Ecto neural progenitor cell (in vitro differentiated cells): ENCODE measurements around the gene ARHGAP24.
"Not testable (repeated sequence)": the region's sequence is repeated elsewhere in the genome, so short reads cannot be mapped to it uniquely, and the experiment has no call there.

Experiments
- DNase-seq: peaks from one replicate; pipeline ENCODE4 v3.0.0-alpha.2; 2018; ENCODE audit warnings: low spot score

Gene ARHGAP24

GRCh38 chr4:85818700-85819099, 343.8 kb downstream of the ARHGAP24 start:
- no peak for DNase-seq

- not testable (repeated sequence) for DNase-seq
These were observed 345.2 kb downstream of the ARHGAP24 start for GRCh38 chr4:85820101-85820500.

- DNase-seq: no peak
These were observed 346.9 kb downstream of the ARHGAP24 start for GRCh38 chr4:85821688-85822455.

DNA sequence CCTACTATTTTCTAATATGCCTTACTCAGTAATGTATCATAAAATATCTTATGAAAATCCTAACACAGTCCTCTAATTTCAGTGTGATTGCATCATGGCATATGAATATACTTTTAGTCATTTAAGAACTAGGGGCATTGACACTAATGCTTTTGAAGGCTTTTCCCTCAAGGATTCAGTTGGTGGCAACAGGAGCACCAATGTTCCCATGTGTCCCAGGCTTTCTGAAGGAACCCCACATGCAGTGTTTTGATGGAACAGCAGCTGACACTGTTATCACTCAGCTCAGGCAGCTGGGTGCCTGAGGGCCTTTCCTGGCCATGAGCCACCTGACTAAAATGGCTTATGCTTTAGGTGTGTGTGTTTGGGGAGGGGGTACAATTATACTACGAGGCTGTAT, 348.3 kb downstream of the ARHGAP24 start:
- no peak for DNase-seq

DNA sequence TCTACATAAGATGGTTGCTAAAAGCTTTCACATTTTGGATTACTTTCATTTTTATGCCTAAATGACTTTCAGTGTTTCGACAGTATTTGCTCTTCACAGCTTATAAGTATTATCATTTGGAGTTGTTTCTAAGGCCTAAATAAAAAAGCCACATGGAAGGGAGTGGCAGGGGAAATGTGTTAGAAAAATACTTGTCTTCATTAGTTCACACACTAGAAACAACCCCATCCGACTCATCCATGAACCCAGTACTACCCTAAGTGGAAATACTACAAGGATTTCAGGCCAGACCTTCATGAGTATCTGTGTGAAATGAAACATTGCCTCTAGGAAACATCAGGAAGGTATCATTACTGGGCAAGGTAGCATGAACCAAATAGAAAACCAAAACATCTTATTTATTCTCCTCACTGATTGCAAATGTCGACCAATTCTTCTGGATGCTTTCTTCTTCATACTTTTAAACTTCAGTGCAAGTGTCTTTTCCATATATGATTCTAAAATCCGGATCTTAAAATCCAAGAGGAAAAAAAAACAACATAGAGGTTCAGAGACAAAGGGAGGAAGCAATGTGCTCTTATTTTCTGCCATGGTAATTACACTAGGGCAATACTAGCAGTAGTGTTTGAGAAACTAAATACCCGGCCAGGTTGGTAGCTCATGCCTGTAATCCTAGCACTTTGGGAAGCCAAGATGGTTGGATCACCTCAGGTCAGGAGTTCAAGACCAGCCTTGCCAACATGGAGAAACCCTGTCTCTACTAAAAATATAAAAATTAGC, 349.4 kb downstream of the ARHGAP24 start:
- DNase-seq: no peak

DNA sequence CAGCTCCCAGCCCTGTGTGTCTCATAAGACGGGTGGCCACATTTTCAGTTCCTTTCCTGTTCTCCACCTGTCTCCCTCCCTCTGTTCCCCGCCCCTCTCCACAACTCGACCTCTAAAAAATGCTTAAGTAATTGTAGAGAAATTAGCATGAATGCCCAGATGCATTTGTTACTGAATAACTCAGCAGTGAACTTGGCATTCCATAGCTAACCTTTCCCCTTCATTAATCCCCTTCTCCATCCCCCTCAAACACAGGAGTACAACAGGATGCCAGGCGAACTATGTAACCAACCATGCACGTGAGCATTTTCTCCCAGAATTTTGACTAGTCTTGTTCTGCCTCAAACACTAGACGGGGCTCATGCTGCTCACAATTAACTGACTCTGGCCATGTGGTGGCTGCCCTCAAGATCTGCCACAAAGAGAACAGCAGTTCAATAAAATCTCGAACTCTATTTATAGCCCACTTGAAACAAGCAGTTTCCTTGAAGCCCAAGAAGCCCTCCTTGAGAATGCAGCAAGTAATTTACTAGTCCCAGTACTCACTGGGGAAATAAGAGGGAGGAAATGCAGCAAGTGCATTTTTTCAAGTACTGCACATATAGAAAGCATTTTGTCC, 351.2 kb downstream of the ARHGAP24 start:
- DNase-seq: no peak

- no peak for DNase-seq
These were observed 353.3 kb downstream of the ARHGAP24 start for GRCh38 chr4:85828027-85828890.

DNA sequence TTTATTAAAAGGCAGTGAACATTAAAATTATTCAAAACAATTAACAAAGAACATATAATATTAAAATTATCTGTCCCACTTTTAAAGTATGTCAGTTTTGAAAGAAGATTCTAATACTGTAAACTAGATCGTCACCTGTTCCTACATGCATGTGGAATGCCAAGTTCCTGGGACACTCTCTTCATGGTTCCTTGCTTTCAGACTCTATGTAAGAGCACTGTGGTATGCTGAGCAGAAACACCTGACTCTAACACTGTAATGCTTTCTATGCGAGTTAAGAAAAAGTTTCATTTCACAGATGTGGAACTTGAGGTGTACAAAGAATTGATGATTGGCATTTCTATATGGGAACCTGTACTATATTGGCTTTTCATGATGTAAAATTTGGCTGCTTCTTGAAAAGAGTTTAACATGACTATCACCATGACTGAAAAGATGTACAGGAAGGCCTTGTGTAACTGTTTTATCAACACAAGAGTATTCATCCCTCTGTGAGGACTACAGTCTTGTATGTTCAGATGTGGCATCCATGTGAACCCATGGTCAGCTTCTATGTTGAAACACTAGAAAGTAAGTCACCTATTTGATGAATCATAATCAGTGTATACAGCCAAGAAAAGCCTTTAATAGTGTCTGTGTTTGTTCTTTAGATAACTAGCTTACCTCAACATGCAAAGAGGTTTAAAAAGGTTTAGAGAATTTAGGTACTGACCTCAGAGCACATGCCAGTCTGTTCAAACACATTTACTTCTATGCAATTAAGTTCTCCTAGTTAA, 354.5 kb downstream of the ARHGAP24 start:
- no peak for DNase-seq

DNA sequence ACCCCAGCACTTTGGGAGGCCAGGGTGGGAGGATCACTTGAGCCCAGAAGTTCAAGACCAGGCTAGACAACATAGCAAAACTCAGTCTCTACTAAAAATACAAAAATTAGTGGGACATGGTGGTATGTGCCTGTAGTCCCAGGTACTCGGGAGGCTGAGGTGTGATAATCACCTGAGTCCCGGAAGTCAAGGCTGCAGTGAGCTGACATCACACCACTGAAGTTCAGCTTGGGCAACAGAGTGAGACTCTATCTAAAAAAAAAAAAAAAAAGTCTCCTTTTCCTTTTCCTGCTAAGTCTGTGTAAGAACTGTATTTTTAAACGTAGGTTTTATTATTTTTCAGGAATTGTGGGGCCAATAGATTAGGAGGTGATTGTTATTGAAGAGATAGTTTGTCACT, 356.7 kb downstream of the ARHGAP24 start:
- no peak for DNase-seq

GRCh38 chr4:85833302-85833701, 358.4 kb downstream of the ARHGAP24 start:
- DNase-seq: no peak

DNA sequence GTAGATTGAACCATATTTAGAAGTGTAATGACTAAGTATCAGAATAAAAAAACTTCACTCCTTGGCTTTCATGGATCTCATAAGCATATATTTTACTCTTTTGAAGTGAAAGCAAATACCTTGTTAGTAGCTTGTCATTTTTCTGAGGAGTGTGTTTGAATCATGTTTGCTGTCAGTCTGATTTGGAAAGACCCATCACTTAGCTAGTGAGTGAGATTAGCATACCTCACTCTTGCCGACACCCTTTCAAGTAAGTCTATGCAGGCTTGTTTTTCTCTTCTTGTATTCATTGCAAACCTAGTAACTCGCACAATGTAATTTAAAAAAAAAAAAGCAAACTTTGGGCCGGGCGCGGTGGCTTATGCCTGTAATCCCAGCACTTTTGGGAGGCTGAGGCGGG, 360.0 kb downstream of the ARHGAP24 start:
- no peak for DNase-seq

GRCh38 chr4:85836588-85837438, 361.9 kb downstream of the ARHGAP24 start:
- DNase-seq: no peak

- DNase-seq: no peak
These were observed 362.4 kb downstream of the ARHGAP24 start for GRCh38 chr4:85837439-85837733.

GRCh38 chr4:85839981-85840451, 365.1 kb downstream of the ARHGAP24 start:
- not testable (repeated sequence) for DNase-seq

GRCh38 chr4:85842540-85842939, 367.6 kb downstream of the ARHGAP24 start:
- DNase-seq: no peak

DNA sequence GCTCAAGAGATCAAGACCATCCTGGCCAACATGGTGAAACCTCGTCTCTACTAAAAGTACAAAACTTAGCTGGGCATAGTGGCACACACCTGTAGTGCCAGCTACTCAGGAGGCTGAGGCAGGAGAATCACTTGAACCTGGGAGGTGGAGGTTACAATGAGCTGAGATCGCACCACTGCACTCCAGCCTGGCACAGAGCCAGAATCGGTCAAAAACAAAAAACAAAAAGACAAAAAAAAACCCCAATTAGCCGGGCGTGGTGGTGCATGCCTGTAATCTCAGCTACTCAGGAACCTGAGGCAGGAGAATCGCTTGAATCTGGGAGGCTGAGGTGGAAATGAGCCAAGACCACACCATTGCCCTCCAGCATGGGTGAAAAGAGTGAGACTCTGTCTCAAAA, 378.8 kb downstream of the ARHGAP24 start:
- DNase-seq: not testable (repeated sequence)

DNA sequence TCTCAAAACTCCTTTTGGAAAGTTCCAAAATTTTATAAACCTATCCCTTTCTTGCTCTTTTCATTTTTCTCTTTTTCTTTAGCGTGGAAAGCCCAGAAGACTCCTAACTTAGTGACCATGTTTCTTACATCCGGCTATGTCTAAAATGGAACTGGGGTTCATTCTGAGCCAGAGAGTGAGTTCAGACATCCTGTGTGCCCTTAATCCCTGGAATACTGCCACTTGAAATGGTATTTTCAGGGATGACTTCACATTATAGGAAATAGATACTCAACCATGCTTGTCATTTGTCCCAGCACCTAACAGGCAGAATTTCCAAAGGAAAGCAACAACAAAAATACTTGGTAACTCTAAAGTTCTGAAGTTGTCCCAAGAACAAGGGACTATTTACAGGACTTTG, 379.6 kb downstream of the ARHGAP24 start:
- DNase-seq: no peak

GRCh38 chr4:85860066-85860740, 385.3 kb downstream of the ARHGAP24 start:
- DNase-seq: no peak

GRCh38 chr4:85861064-85861765, 386.3 kb downstream of the ARHGAP24 start:
- DNase-seq: no peak
